ENCODE data around the gene FNDC8.
"Not testable (repeated sequence)": the region's sequence is repeated elsewhere in the genome, so short reads cannot be mapped to it uniquely, and the experiment has no call there.

Gene FNDC8

DNA sequence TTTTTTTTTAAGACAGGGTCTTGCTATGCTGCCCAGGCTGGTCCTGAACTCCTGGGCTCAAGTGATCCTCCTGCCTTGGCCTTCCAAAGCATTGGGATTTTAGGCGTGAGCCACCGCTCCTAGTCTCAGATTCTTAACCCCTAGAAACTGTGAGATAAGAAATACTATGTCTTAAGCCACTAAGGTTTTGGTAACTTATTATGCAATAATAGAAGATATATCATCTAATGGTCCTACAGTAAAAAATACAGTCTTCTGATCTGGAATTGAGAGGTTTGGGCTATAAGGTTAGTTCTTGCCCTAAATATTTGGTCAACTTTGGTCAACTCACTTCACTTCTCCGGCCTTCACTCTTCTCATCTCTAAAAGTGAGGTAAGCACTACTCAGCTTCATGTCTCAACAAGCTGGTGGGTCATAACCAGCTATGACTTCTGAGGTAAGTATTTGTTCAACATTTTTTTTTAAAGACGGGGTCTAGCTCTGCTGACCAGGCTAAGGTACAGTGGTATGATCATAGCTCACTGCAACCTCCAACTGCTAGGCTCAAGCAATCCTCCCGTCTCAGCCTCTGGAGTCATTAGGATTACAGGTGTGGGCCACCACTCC lies 16.5 kb upstream of the FNDC8 start:
- no peak for FAIRE-seq
- TF ChIP-seq POLR2A (IDR thresholded peaks at IDR 0.05; ENCODE audit: low read depth, low read length): no peak
- DNase-seq (ENCODE audit: insufficient read length, low spot score): no peak

DNA sequence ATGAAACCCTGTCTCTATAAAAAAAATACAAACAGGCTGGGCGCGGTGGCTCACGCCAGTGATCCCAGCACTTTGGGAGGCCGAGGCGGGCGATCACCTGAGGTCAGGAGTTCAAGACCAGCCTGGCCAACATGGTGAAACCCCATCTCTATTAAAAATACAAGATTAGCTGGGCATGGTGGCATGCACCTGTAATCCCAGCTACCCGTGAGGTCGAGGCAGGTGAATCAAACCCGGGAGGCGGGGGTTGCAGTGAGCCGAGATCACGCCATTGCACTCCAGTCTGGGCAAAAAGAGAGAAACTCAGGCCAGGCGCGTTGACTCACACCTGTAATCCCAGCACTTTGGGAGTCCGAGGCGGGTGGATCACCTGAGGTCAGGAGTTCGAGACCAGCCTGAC lies 10.6 kb upstream of the FNDC8 start:
- DNase-seq (ENCODE audit: insufficient read length, low spot score); FAIRE-seq: not testable (repeated sequence)

DNA sequence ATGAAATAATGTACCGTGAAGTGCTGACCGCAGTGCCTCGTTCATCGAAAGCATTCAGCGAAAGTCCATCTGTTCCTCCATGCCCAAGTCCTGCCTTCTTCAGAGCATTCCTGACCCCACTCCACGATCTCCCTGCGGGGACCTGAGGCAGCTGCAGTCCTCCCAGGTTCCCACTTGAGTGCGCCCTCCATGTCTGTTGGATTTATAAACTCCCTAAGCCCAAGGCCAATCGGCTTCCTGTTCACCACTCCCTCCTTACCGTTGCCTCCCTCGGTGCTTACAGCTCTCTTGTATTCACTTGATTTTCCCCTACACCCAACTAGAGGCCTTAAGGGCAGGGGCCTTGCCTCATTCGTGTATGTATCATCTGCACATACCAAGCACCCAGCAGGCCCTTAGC lies 4.6 kb upstream of the FNDC8 start:
- DNase-seq (ENCODE audit: insufficient read length, low spot score) (no peak), FAIRE-seq (no peak)
- no peak for TF ChIP-seq POLR2A (IDR thresholded peaks at IDR 0.05; ENCODE audit: low read depth, low read length)

DNA sequence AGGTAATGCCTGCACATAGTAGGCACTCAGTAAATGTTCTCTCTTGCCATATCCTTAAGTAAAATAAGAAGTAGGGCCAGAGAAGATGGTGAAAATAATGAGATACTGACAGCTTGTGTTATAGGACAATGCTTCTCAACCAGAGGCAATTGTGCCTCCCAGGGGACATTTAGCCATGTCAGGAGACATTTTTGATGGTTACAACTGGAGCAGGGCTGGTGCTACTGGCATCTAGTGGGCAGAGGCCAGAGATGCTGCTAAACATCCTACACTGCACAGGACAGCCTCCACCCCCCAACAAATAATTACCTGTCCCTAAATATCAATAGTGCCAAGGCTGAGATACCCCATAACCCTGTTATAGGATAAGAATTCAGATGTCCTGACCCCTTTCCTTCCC lies 3.4 kb upstream of the FNDC8 start:
- FAIRE-seq: no peak
- no peak for TF ChIP-seq POLR2A (IDR thresholded peaks at IDR 0.05; ENCODE audit: low read depth, low read length)
- no peak for DNase-seq (ENCODE audit: insufficient read length, low spot score)

DNA sequence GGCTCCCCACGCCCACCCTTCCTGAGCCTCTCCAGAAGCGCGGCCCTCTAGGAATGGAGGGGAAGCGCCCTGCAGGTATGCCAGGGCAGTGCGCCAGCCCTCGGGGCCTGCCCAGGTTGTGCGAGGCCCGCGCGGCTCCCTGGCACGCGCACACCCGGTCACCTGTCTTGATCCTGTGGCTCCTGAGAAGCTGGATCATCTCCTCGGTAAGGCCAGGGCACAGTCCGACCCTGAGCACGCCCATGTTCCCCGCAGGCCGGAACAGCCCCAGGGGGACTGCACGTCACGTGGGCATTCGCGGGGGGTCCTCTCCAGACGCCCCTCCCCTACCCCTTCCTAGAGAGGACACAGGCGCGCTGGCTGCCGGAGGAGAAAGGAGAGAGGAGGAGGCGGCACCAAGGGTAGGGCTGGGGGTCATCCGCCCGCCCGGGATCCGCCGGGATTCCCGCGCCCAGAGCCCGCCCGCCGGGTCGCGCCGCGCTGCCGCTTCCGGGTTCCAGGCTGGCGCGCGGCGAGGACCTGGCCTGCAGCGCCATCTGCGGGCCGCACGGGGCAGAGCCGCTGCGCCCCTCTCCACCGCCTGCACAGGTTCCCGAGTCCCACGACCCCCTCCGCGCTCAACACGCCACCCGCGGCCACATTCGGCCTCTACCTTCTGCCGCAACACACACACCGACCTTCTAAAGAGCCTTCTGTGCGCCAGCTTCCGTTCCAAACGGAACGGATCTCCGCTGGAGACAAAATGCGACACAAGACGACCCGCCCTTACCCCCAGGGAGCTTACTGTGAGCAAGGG lies 1.8 kb upstream of the FNDC8 start, which contains the start of gene RAD51D:
TSS of gene RAD51D (minus strand) at position 491 of the 796 bp plus-strand sequence. CDS start at position 244, 247 bp downstream.
- TF ChIP-seq POLR2A (IDR thresholded peaks at IDR 0.05; ENCODE audit: low read depth, low read length): peak; percentile 31; the same call in 1 of the 2 replicates
- DNase-seq (ENCODE audit: insufficient read length, low spot score) (peak; percentile 87), FAIRE-seq (no peak)

DNA sequence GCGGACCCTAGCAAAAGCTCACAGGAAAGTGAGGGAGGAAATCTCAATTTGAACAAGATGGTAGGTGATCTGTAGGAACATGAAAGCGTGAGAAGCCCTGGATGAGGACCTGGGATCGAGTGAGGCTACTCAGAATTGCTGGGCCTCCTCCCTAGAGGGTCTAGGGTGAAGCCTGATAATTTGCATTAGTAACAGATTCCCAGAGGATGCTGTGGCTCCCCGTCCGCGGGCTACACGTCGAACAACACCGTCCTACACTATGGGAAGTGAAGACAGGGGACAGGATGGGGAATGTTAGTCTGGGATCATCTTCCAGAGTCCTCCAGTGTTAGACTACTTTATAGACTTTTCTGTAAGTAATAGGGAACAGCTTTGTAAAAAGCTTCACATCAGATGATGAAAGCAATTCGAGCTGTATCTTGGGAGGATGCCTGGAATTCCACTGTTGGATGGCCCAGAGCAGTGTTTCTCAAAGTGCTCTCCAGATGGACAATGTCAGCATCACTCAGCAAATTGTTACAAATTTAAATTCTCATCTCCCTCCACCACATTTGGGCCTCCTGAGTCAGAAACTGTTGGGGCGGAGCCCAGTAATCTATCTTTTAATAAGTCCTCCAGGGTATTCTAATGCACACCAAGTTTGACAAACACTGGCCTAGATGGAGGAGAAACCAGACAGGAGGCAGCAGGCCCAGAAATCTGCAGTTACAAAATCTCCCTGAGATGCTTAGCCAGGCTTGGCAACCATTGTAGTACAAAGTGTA lies 6.5 kb downstream of the FNDC8 start:
- DNase-seq (ENCODE audit: insufficient read length, low spot score): no peak

DNA sequence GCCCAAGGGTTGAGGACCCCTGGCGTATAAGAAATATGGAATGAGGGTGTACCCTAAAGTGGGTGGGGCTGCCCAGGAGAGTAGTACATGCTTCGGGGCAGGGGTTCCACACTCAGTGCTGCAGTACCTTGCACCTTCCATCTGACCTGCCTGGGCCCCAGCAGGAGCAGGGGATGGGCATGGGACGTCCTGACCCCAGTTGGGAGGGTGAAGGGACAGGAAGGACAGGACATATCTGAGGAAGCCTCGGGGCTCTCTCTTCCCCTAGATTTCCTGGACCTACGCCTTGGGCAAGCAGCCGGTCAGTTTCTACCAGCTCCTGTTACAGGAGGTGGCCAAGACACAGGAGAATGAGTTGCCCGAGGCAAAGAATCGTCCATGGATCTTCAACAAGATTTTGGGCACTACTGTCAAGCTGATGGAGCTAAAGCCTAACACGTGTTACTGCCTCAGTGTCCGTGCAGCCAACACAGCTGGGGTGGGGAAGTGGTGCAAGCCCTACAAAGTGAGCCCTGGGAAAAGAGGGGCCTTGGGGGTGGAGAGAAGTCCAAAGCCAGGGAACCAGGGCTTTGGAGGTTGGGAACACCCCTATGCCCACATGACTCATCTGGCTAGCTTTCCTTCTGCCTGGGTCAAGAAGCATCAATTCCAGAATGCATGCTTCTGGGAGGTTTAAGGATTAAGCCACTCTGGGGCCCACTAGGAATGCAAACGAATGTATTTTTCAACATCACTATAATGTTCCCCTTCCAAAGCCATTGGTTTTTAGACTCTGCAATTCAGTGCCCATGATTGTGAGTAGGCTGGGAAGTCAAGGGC lies 7.9 kb downstream of the FNDC8 start:
- FAIRE-seq (no peak), DNase-seq (ENCODE audit: insufficient read length, low spot score) (no peak)
- no peak for TF ChIP-seq POLR2A (IDR thresholded peaks at IDR 0.05; ENCODE audit: low read depth, low read length)

More for the DNA sequence above, 6.5 kb downstream of the FNDC8 start:
- TF ChIP-seq POLR2A (IDR thresholded peaks at IDR 0.05; ENCODE audit: low read depth, low read length): no peak
- FAIRE-seq: no peak

DNA sequence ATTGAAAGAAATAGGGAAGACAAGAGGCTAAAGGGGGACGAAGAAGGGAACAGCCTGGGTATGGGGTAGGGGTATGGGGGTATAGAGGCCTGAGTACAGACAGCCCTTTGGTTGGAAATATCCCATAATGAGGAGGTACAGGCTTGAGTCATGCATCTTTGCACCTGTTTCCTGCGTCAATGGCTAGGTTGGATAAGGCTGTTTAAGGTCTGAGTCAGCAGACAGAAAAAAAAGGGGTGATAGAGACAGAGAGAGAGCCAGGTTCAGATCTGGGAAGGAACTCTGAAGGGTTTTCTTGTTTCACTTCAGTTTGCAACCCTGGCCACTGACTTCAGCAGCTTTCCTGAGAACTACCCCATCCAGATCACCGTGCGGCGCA lies 8.5 kb downstream of the FNDC8 start:
- TF ChIP-seq POLR2A (IDR thresholded peaks at IDR 0.05; ENCODE audit: low read depth, low read length): no peak
- FAIRE-seq (no peak), DNase-seq (ENCODE audit: insufficient read length, low spot score) (no peak)

DNA sequence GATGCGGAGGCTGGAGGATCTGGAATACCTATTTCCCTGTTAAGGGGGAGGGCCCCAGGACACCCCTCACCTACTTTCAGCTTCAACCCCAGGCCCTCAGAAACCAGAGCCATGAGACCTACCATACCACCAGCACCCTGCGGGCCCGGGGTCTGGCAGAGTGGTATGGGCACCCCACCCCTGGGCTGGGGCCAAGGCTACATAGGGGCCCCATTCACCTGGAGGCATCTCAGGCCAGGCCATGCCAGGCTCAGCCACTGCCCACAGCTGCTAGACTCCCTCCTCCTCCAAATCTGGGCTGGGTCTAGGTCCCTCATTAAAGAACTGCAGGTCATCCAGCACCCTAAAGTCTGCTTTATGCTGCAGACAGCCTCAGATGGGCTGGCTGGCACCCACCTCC lies 9.0 kb downstream of the FNDC8 start:
- TF ChIP-seq POLR2A (IDR thresholded peaks at IDR 0.05; ENCODE audit: low read depth, low read length): no peak
- FAIRE-seq (no peak), DNase-seq (ENCODE audit: insufficient read length, low spot score) (no peak)

DNA sequence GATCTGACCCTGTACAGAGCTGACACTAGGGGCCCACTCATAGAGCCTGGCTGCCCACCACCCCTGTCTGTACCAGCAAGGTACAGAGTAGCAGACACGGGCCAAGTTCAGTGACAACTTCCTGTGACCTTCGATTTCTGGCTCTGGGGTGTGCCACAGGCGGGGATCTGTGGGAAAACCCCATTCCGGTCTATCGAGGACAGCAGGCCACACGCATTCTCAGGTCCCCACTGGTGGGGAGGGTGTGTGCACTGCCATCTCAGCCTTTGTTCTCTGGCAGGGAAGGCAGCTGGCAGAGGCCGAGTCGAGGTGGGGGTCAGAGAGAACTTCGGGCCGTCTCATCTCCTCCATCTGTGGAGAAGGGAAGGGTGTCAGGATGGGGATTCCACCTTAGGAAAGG lies 10.7 kb downstream of the FNDC8 start:
- DNase-seq (ENCODE audit: insufficient read length, low spot score) (no peak), FAIRE-seq (no peak)
- TF ChIP-seq POLR2A (IDR thresholded peaks at IDR 0.05; ENCODE audit: low read depth, low read length): no peak

DNA sequence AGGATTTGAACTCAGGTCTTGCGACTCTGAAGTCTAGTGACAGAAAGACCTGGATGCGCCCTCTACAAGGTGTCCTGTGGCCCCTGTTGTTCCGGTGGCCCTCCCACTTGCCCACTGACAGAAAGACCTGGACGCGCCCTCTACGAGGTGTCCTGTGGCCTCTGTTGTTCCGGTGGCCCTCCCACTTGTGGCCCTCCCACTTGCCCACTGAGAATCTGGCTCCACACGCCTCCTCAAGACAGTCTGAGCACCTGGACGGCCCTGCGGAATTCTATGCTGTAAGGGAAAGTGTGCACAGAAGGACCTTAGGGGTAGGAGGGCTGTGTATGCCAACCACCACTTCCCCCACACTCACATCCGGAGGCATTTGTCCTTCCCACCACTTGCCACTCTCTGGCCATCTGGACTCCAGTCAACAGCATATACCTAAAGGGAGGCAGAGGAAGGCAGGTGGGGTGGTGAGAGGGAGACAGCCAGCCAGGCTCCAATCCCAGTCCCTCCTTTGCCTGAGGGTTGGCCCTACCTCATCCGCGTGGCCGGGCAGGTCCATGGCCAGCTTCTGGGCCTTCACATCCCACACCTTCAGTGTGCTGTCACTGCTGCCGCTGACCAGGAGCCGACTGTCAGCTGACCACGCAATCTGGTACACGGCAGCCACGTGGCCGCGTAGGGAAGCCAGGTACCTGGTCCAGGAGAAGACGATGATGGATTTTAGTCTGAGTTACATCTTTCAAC lies 11.6 kb downstream of the FNDC8 start:
- FAIRE-seq (no peak), DNase-seq (ENCODE audit: insufficient read length, low spot score) (no peak)
- TF ChIP-seq POLR2A (IDR thresholded peaks at IDR 0.05; ENCODE audit: low read depth, low read length): no peak

DNA sequence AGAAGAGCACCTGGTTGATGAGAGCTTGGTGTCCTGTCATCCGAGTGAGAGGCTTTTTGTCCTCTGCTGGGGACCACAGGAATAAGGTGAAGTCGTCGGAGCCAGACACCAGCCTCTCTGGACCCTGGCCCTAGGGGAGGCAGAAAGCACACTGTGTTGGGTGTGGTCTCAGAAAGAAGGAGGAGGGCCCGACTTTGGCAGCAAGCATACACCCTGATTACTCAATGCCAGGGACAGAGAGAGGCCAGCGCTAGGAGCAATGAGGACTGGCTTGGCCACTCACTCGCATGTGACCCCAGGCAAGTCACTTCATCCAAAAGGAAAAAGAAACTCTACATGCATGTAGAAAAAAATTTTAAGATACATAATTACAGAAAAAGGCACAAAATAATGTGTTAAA lies 13.9 kb downstream of the FNDC8 start:
- FAIRE-seq (no peak), DNase-seq (ENCODE audit: insufficient read length, low spot score) (no peak)
- TF ChIP-seq POLR2A (IDR thresholded peaks at IDR 0.05; ENCODE audit: low read depth, low read length): no peak

DNA sequence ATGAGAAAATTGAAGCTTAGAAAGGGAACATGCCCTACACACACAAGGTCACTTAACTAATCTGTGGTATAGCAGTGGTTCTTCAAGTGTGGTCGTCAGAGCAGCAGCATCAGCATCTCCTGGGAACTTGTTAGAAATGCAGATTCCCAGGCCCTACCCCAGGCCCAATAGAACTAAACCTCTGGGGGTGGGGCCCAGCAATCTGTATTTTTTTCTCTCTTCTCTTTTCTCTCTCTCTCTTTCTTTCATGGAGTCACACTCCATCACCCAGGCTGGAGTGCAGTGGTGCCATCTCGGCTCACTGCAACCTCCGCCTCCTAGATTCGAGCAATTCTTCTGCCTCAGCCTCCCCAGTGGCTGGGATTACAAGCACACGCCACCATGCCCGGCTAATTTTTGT lies 16.8 kb downstream of the FNDC8 start:
- DNase-seq (ENCODE audit: insufficient read length, low spot score): no peak
- no peak for TF ChIP-seq POLR2A (IDR thresholded peaks at IDR 0.05; ENCODE audit: low read depth, low read length)
- no peak for FAIRE-seq

Data from H54 (cell line).